Mesenteric fat pad (tissue), 1 donor: ENCODE results near the gene UGT2B15. TPM values are rescaled to one million over a fixed set of nuclear protein-coding genes. Genes with fewer than 3 reads are reported as not detected.
"Not testable (repeated sequence)": the region's sequence is repeated elsewhere in the genome, so short reads cannot be mapped to it uniquely, and the experiment has no call there.

ENCODE experiments used
- DNase-seq: peaks from one replicate; pipeline ENCODE4 v3.0.0-alpha.2; 2020; ENCODE audit warnings: low spot score
- total RNA-seq: library from RNA; stranded (reverse); fragmentation: NEBNext Ultra II Directional; extraction: Animal tissue kit (Norgen Biotek cat#: 25700); gene quantifications from one replicate; pipeline ENCODE4 v1.2.1, GENCODE V29; 2021
- donor health status: DM: yes; HTN: yes; CAD: no.

UGT2B15 gene
- total RNA-seq, 1 donor from 2014 or later, result not detected

DNA sequence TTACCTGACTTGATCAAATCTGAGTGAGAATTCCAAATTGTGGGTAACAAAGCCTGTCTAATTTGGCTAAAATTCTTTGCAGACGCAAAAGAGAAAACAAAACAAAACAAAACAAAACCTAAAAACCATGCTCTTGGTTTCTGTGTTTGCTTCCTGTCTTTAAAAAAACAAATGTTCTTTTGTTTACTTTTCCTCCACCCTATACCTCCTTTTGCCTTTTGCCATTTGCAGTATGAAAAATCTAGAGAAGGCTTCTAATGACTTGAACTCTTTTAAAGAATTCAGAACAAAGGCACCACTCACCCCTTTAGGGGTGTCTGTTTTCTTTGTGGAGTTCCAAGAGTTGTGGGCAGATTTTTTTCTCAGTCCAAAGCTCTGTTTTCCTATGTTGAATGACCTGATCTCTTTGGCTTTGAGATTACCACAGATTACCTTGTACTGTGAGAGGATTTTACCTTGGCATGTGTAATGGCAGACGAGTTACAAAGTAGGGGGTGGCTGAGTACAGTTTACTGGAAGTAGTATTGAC, 13.9 kb downstream of the UGT2B15 start:
- DNase-seq, result not testable (repeated sequence)

DNA sequence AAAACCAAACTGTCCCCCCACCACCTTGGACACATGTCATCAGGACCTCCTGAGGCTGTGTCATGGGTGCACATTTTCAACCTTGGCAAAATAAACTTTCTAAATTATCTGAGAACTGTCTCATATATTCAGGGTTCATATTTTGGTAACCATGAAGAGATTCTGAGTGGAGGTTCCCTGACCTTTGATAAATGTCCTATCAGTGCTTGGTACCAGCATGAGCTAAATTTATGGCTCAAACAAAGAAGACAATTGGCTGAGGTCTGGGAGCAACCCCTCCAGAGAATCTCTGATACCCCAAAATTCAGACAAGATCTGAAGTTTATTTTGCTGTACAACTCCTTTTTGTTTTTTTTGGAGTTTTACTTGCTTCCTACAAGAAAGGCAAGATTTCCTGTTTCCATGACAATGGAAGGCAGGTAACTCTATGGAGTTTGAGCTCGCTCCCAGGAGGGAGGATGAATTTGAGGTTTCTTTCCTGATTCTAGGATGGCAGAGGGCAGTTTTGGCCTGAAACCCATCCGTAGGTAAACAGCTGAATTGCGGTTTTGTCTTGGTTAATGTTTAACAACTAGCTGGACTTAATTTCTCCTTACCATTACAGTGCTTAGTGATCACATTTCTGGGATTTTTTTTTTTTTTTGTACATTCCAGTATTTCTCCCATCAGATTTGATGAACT, 14.5 kb downstream of the UGT2B15 start:
- no peak for DNase-seq

DNA sequence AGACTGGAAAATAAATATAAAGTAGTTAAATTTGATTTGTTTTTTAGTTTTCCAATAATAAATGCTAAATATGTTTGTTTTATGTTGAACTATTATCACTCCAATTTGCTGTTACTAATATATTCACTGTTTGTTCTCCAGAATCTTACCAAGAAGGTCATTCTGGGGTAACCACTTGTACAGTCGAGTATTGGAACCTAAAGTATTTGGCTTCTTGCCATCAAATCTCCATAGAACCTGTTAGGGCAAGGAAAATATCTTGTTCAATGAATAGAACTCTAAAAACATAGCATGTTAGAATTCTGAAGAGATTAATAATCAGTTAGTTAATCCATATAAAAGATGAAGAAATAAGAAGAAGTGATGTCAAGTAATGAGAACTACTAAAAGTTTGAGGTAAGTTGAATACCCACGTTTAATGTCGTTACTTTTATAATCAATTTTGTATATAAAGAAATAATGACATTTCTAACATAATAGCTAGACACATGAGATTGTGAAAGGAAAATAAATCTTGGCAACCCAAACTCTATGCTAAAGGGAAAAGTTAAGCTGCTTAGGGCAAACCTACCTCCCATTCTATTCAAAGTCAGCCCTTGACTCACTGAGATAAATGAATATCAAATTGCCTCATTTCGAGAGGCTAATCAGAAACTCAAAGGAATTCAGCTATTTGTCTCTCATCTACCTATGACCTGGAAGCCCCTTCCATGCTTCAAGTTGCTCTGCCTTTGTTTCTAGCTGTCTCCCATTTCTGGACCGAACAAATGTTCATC, 15.3 kb downstream of the UGT2B15 start:
- no peak for DNase-seq

DNA sequence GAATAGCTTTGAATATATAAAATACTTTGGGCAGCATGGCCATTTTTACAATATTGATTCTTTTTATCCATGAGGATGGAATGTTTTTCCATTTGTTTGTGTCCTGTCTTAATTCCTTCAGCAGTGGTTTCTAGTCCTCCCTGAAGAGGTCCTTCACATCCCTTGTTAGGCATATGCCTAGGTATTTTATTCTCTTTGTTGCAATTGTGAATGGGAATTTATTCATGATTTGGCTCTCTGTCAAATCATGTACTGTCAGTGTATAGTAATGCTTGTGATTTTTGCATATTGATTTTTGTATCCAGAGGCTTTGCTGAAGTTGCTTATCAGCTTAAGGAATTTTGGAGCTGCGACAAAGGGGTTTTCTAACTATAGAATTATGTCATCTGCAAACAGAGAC, 18.5 kb downstream of the UGT2B15 start:
- DNase-seq, result no peak

DNA sequence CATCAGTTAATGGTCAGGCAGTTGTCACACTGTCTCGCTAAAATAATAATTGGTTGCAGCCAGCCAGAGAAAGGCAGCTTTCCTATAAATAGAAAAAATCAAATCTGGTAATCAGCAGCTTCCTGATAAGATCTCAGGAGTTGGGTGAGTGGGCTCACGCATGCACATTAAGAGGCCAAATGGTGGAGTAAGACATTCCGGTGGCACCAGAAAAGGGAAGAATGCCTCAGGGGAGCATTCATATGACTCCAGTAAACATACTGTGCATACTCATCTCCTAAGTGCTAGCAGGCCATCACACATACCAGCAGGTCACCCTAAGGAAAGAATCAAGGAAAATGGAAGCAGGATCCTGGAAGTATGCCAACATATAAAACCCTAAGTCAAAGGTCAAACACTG, 40.1 kb downstream of the UGT2B15 start:
- no peak for DNase-seq

DNA sequence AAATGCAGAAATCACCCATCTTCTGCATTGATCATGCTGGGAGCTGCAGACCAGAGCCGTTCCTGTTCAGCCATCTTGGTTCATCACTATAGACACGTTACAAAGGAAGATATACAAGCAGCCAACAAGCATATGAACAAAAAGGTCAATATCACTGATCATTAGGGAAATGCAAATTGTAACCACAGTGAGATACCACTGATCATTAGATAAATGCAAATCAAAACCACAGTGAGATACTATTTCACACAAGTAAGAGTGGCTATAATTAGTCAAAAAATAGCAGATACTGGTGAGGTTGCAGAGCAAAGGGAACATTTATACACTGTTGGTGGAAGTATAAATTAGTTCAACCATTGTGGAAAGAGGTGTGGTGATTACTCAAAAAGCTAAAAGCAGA, 47.7 kb downstream of the UGT2B15 start:
- DNase-seq, result not testable (repeated sequence)

DNA sequence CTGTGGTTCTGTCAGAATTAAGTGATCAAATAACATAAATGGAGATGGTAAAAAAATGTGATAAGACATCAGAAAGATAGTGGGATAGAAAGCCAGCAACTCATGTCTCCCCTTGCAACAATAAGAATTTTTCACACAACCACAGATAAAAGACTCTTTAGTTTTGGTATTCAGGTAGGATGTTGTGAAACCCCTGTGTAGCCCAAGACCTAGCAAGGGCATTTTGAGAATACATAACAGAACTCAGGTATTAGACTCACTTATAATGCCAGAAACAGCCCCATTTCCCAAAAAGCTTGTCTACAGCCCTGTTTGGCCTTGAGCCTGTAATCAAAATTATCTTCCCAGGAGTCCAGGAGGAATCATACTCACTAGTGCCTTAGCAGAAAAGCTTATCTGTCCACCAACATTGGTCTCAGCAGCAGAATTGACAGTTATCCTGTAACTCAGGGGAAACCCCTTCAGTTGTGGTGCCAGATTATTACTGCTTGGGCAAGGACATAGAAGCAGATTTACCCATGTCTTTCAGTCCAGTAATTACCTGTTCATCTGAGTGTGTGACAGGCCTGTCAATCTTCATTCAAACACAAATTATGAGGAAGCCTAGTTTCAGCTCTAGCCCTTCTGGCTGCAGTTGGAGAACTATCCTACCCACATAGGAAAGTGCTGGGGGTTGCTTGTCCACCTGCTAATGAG, 53.3 kb downstream of the UGT2B15 start:
- DNase-seq, result no peak

DNA sequence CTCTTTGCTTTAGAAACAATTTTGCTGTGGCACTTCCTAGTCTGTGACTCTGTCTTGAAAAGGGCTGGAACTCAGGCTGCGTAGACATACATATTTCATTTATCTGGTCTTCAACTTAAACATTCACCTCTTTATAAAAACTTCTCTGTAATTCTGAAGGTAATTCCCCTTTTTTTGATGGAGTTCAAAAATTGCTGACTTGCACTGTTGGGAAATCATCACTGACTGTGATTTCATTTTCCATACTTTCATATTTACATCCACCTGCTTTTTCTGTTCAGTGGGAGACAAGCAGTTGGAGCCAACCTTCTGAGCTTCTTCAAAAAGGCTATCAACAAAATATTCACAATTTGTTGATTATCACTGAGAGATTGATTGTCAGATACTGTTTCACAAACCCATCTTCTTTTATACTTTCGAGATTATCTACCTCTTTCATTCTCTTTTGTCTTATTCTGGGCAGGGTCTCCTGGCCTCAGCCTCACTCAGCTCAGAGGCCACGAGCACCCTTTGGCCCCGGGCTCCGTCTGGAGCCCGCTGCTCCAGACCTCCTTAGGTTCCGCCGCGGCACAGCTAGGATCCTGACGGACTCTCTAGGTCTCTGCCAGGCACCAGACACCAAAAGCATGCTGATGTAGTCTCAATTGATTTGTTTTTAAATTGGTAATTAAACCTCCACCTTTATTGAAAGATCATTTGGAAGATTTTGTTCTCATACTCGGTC, 54.6 kb downstream of the UGT2B15 start:
- DNase-seq, result no peak

DNA sequence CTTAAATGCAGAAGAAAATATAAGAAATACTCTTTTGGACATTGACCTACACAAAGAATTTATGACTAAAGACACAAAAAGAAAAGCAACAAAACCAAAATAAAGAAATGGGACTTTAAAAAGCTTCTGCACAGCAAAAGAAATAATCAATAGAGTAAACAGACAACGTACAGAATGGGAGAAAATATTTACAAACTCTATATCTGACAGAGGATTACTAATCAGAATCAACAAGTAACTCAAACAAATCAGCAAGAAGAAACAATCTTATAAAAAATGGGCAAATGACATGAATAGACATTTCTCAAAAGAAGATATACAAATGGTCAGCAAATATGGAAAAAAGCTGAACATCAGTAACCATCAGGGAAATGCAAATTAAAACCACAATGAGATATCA, 56.7 kb downstream of the UGT2B15 start:
- no peak for DNase-seq

DNA sequence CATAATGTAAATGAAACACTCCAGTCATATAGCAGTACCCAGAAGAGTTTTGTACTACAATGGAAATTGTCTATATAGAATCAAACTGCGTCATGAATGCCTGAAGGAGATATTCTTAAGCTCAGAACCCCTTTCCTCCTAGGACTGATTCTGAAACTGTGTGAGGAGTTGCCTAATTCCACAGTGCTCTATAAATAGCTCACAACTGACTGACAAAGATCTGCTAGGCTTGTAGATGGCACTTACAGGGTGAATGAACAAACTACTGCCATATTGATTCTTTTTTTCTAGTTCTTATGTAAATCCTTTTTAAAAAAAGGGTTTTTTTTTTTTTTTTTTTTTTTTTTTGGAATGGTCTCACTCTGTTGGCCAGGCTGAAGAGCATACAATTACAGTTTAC, 64.2 kb downstream of the UGT2B15 start:
- DNase-seq, result no peak

DNA sequence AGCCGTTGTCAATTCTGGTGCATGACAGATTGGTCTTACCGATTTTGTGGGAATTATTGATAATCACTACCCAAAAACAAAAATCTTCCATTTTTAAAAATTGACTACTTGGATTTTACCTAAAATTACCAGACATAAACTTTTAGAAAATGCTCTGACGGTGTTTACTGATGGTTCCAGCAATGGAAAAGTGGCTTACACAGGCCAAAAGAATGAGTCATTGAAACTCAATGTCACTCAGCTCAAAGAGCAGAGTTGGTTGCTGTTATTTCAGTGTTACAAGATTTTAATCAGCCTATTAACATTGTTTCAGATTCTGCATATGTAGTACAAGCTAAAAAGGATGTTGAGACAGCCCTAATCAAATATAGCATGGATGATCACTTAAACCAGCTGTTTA, 71.3 kb downstream of the UGT2B15 start:
- no peak for DNase-seq

DNA sequence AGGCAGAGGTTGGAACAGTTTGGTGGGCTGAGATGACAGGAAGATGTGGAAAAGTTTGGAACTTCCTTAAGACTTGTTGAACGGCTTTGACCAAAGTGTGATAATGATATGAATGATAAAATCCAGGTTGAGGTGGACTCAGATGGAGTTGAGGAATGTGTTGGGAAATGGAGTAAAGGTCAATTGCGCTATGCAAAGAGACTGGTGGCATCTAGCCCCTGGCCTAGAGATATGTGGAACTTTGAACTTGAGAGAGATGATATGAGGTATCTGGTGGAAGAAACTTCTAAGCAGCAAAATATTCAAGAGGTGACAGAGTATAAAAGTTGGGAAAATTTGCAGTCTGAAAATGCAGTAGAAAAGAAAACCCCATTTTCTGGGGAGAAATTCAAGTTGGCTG, 73.0 kb downstream of the UGT2B15 start:
- DNase-seq, result no peak

Other genes starting within 250 kb of the UGT2B15 start
- gene TMPRSS11E, start 223.2 kb downstream of the UGT2B15 start, total RNA-seq, result not detected
- gene UGT2B17, start 94.3 kb downstream of the UGT2B15 start, total RNA-seq, result 0.29 TPM
- gene UGT2B10, start 145.3 kb upstream of the UGT2B15 start, total RNA-seq, result not detected